Body of pancreas (tissue), 4 donors: ENCODE results near the gene MAPK1.
"Not testable (repeated sequence)": the region's sequence is repeated elsewhere in the genome, so short reads cannot be mapped to it uniquely, and the experiment has no call there.

Source experiments
- CTCF ChIP-seq, 7 experiments: fragments of 450-650 bp in 4 of 7; fragments of 200-600 bp in 3 of 7; sonication (generic) in 3 of 7; IDR thresholded peaks; one replicate each; pipeline ENCODE4 v1.5.1; 2016 to 2019; ENCODE audit warnings: antibody characterized with exemption in 7 of 7
- POLR2A ChIP-seq, 3 donors: fragments of 450-650 bp; IDR thresholded peaks; one replicate each; pipeline ENCODE4 v1.6.1; 2016; ENCODE audit warnings: antibody characterized with exemption in 3 of 3, mild to moderate bottlenecking in 2 of 3

DNA sequence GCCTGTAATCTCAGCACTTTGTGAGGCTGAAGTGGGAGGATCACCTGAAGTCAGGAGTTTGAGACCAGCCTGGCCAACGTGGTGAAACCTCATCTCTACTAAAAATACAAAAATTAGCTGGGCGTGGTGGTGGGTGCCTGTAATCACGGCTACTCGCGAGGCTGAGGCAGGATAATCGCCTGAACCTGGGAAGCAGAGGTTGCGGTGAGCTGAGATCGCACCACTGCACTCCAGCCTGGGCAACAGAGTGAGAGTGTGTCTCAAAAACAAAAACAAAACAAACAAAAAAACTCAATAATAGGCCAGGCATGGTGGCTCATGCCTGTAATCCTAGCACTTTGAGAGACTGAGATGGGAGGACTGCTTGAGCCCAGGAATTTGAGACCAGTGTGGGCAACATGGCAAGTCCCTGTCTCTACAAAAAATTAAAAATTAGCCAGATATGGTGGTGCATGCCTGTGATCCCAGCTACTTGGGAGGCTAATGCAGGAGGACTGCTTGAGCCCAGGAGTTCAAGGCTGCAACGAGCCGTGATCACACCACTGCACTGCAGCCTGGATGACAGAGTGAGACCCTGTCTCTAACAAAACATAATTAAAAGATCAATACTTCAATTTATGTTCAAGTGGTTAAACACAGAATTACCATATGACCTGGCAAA, 28.2 kb downstream of the MAPK1 start:
- not testable (repeated sequence) for TF ChIP-seq CTCF, POLR2A (IDR thresholded peaks at IDR 0.05)
